Left ventricle myocardium inferior (tissue), 1 donor: ENCODE results near the gene CGB2. TPM values are rescaled to one million over a fixed set of nuclear protein-coding genes. Genes with fewer than 3 reads are reported as not detected.

Source experiments
- DNase-seq: peaks from one replicate; pipeline ENCODE4 v3.0.0-alpha.2; 2020
- H3K27ac ChIP-seq: fragments of 200-600 bp; replicated peaks from 2 replicates; pipeline ENCODE4 v1.8.0; 2021
- H3K27me3 ChIP-seq: fragments of 200-600 bp; 2 replicates; pipeline ENCODE4 v1.8.0; 2021; ENCODE audit warnings: low read depth
- H3K36me3 ChIP-seq: fragments of 200-600 bp; 2 replicates; pipeline ENCODE4 v1.8.0; 2021
- H3K4me1 ChIP-seq: fragments of 200-600 bp; 2 replicates; pipeline ENCODE4 v1.8.0; 2021
- H3K4me3 ChIP-seq: fragments of 200-600 bp; 2 replicates; pipeline ENCODE4 v1.8.0; 2021; ENCODE audit warnings: mild to moderate bottlenecking, moderate library complexity
- H3K9me3 ChIP-seq: fragments of 200-600 bp; replicated peaks from 2 replicates; pipeline ENCODE4 v1.8.0; 2021
- intact Hi-C: fragments of 100-400 bp; cut with micrococcal nuclease; formaldehyde crosslinking; loops from one replicate; pipeline ENCODE4 v1.11.0; 2022
- total RNA-seq: library from RNA; stranded (reverse); fragmentation: NEBNext Ultra II Directional; extraction: Animal tissue kit (Norgen Biotek cat#: 25700); gene quantifications from one replicate; pipeline ENCODE4 v1.2.1, GENCODE V29; 2021
- TF ChIP-seq, protein P1 (sequence below): fragments of 200-600 bp; IDR thresholded peaks from 2 replicates; pipeline ENCODE4 v1.8.0; 2021; ENCODE audit warnings: antibody characterized with exemption, mild to moderate bottlenecking, borderline replicate concordance
- donor health status: DM: no; HTN: yes; CAD: no; lungs with severe emphysema.

Gene CGB2
- total RNA-seq, 1 donor from 2014 or later: not detected

DNA sequence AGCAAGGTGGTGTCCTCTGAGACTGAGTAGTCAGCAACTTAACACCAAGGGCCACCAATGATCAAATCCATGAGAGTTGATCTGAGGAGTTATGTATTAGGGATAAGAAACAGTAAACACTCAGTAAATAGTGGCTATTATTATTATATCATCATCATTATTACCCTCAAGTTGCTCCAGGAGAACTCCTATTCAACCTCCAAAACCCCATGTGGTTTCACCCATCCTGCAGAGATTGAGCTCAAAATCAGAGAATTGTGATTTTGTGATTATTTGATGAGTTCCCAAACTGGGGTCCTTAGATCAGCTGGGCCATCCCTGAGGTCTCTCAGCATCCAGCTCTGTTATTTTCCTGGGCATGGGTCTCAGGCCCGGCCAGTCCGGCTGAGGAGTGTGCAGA is 29.3 kb downstream of the CGB2 start:
- H3K27me3 ChIP-seq: peaks cover 75% of the 10 kb centered on the region
- TF ChIP-seq, protein P1, sequence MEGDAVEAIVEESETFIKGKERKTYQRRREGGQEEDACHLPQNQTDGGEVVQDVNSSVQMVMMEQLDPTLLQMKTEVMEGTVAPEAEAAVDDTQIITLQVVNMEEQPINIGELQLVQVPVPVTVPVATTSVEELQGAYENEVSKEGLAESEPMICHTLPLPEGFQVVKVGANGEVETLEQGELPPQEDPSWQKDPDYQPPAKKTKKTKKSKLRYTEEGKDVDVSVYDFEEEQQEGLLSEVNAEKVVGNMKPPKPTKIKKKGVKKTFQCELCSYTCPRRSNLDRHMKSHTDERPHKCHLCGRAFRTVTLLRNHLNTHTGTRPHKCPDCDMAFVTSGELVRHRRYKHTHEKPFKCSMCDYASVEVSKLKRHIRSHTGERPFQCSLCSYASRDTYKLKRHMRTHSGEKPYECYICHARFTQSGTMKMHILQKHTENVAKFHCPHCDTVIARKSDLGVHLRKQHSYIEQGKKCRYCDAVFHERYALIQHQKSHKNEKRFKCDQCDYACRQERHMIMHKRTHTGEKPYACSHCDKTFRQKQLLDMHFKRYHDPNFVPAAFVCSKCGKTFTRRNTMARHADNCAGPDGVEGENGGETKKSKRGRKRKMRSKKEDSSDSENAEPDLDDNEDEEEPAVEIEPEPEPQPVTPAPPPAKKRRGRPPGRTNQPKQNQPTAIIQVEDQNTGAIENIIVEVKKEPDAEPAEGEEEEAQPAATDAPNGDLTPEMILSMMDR: no peak
- no peak overlapping the region for H3K27ac ChIP-seq
- no peaks in the 10 kb centered on the region for H3K9me3 ChIP-seq
- peaks cover 37% of the 10 kb centered on the region for H3K4me1 ChIP-seq
- no peaks in the 10 kb centered on the region for H3K36me3 ChIP-seq
- DNase-seq: no peak
- intact Hi-C loops: no loop called here
- H3K4me3 ChIP-seq: no peak overlapping the region

DNA sequence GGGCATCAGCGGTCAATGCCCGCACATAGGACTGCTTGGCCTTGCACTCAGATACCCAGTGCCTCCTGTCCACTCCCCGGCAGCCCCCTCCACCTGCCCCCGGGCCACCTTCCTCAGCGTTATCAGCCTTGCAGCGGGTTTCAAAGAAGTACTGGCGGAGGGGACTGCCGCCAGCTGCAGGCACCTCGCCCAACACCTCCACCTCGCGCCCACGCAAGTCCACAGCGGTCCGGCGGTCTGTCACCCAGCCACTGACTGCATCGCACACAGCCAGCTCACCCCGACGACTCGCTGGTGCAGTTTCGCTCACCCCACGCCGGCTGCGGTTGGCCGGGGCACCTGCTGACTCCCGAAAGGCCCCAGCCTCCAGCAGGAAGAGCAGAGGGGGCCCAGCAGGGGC is 29.8 kb downstream of the CGB2 start:
- Histone ChIP-seq H3K9me3 (no peaks in the 10 kb centered on the region), H3K4me1 (peaks cover 34% of the 10 kb centered on the region), H3K27ac (no peak overlapping the region), H3K27me3 (peaks cover 78% of the 10 kb centered on the region), H3K4me3 (no peak overlapping the region), H3K36me3 (no peaks in the 10 kb centered on the region)
- intact Hi-C loops: no loop called here
- TF ChIP-seq, protein P1: no peak
- DNase-seq: no peak

DNA sequence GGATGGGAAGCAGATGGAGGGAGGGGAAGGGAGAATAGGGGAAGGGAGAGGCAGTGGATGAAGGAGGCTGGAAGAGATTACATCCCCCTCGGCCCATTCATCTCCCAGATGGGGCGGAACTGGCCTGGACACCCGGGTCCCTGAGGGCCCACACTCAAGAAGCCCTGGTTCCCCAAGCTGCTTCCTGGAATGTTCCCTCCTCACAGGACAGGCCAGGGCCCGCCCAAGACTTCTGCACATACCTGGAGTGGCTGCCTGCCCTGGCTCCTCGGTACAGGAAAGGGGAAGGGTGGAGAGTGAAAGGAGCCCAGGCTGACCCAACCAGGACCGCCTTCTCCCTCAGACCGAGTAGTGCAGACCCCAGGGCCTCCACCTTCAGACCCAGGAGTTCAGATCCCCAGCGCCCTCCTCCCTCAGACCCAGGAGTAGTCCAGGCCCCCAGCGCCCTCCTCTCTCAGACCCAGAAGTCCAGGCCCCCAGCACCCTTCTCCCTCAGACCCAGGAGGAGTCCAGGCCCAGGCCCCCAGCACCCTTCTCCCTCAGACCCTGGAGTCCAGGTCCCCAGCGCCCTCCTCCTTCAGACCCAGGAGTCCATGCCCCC is 32.4 kb downstream of the CGB2 start:
- Histone ChIP-seq H3K36me3 (no peaks in the 10 kb centered on the region), H3K4me1 (peaks cover 18% of the 10 kb centered on the region), H3K27ac (no peak overlapping the region), H3K4me3 (no peak overlapping the region), H3K27me3 (peaks cover 87% of the 10 kb centered on the region), H3K9me3 (no peaks in the 10 kb centered on the region)
- TF ChIP-seq, protein P1: no peak
- no peak for DNase-seq
- intact Hi-C loops: no loop called here

DNA sequence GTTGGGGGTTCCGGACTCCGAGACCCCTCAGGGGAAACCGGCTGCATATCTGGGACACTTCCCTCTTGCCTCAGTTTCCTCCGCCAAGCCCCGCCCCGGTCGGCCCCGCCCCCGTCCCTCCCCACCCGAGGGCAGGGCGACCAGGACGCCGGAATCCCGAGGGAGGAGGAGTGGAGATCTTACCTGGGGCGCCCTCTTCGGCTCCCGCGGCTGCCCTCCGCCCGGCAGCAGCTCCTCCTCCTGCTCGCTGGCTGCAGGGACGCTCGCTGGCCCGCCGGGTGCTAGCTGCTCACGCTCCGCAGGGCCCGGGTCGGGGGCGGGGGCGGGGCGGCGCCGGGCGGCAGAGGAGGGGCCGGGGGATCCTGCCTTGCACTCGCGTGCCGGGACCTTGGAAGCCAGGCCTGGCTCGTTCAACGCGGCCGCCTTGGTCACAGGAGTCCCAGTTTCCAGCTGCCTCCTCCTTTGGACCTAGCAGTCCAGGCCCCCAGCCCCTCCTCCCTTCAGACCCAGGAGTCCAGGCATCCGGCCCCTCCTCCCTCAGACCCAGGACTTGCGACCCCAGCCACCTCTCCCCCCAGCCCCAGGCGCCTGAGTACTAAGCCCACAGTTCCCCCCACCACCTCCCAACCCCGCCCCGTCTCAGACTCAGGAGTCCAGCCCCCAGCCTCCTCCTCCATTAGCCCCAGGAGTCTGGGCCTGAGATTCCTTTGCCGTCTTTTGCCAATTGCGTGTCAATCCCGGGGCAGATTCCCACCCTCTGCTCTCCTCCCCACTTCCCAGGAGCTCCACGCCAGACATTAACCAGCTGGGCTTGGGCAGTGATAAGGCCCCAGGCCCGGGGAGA is 33.3 kb downstream of the CGB2 start, which contains the start of gene NTF4:
Gene NTF4 (minus strand): TSS at position 51 of the 844 bp plus-strand sequence. CDS start 2,821 bp downstream, outside the sequence.
- Histone ChIP-seq H3K27me3 (peaks cover 94% of the 10 kb centered on the region), H3K9me3 (no peaks in the 10 kb centered on the region), H3K4me1 (peaks cover 18% of the 10 kb centered on the region), H3K4me3 (peak within 1 kb of the TSS; percentile 53), H3K27ac (no peak within 1 kb of the TSS), H3K36me3 (no peaks in the 10 kb centered on the region)
- intact Hi-C loops: no loop called here
- TF ChIP-seq, protein P1: no peak
- DNase-seq: no peak

DNA sequence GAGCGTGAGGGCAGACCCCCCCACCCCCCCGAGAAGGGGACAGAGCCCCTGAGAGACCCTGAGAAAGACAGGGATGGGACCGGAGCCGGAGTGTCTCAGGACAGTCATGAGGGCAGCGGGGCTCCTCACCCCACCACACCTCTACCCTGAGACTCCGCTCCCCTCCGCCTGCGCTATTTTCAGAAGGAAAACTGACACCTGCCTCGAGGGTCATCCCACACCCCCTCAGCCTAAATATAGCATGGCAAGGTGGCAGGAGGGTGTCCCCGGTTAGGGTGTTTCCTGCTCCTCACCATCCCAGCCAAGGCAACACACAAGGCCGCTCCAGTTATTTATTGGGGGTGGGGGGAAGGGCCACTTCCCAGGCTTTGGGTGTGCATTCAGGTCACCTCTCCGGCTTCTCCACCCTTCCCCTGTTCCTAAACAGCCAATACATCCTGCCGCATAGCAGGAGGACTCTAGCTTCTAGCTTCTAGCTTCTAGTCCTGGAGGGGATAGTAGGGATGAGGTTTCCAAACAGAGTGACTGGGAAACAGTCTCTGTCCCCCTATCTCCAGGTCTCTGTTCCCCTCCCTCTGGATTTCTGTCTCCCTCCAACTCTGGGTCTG is 34.3 kb downstream of the CGB2 start:
- H3K36me3 ChIP-seq: no peaks in the 10 kb centered on the region
- peaks cover 96% of the 10 kb centered on the region for H3K27me3 ChIP-seq
- no peak for DNase-seq
- TF ChIP-seq, protein P1: no peak
- no peak overlapping the region for H3K4me3 ChIP-seq
- intact Hi-C loops: no loop called here
- H3K27ac ChIP-seq: no peak overlapping the region
- peaks cover 18% of the 10 kb centered on the region for H3K4me1 ChIP-seq
- H3K9me3 ChIP-seq: no peaks in the 10 kb centered on the region
